ENCODE results near the gene PRF1. TPM values are rescaled to one million over a fixed set of nuclear protein-coding genes. Genes with fewer than 3 reads are reported as not detected.

The PRF1 gene
- total and polyA plus RNA-seq, 2 donors (not counting 1 experiment from before 2014, with no cell fraction given) = not detected

GRCh38 chr10:70578371-70578947, 24.1 kb downstream of the PRF1 start:
- Histone ChIP-seq H3K9me3 (ENCODE audit: control insufficient read depth, insufficient read depth, low read depth, low read length) (no peaks in the 10 kb centered on the region), H4K20me1 (ENCODE audit: control insufficient read depth, extremely low read depth, insufficient read depth, low read length) (no peaks in the 10 kb centered on the region), H3K4me1 (ENCODE audit: control insufficient read depth, extremely low read depth, insufficient read depth, low read length) (no peaks in the 10 kb centered on the region), H3K27ac (ENCODE audit: insufficient read depth, low read length) (no peak overlapping the region), H3K4me2 (ENCODE audit: extremely low read depth, insufficient read depth, low read length) (no peak overlapping the region), H3K4me3 (replicated peaks in 1 of 4; ENCODE audit: control extremely low read depth in 1 of 4, insufficient read depth in 1 of 4, low read depth in 3 of 4, low read length in 4 of 4) (no peak overlapping the region), H3K36me3 (ENCODE audit: control insufficient read depth, insufficient read depth, low read length) (no peaks in the 10 kb centered on the region), H3K79me2 (ENCODE audit: control insufficient read depth, insufficient read depth, low read length) (no peaks in the 10 kb centered on the region), H3K27me3 (ENCODE audit: control insufficient read depth, insufficient read depth, low read length) (no peaks in the 10 kb centered on the region), H2AFZ (ENCODE audit: low read length) (no peak overlapping the region), H3K9ac (ENCODE audit: insufficient read depth, low read length) (no peak overlapping the region)
- DNase-seq (ENCODE audit: low read depth in 2 of 2) = peak; percentile 58 to 99
- TF ChIP-seq CTCF (conservative IDR thresholded peaks at IDR 0.05 in 1 of 2, IDR thresholded peaks at IDR 0.05 in 1 of 2; ENCODE audit: low read depth in 1 of 2, low read length in 2 of 2) (no peak), EZH2 (IDR thresholded peaks at IDR 0.05; ENCODE audit: low read length, missing control alignments) (no peak)

- no peaks in the 10 kb centered on the region for H3K36me3 ChIP-seq (ENCODE audit: control insufficient read depth, insufficient read depth, low read length)
- H3K4me2 ChIP-seq (ENCODE audit: extremely low read depth, insufficient read depth, low read length) = no peak overlapping the region
- TF ChIP-seq EZH2 (IDR thresholded peaks at IDR 0.05; ENCODE audit: low read length, missing control alignments) (no peak), CTCF (conservative IDR thresholded peaks at IDR 0.05 in 1 of 2, IDR thresholded peaks at IDR 0.05 in 1 of 2; ENCODE audit: low read depth in 1 of 2, low read length in 2 of 2) (no peak)
- DNase-seq (ENCODE audit: low read depth in 2 of 2) = peak; percentile 30 to 54
- no peaks in the 10 kb centered on the region for H3K4me1 ChIP-seq (ENCODE audit: control insufficient read depth, extremely low read depth, insufficient read depth, low read length)
- no peak overlapping the region for H3K27ac ChIP-seq (ENCODE audit: insufficient read depth, low read length)
- no peak overlapping the region for H2AFZ ChIP-seq (ENCODE audit: low read length)
- H3K27me3 ChIP-seq (ENCODE audit: control insufficient read depth, insufficient read depth, low read length) = no peaks in the 10 kb centered on the region
- no peaks in the 10 kb centered on the region for H3K79me2 ChIP-seq (ENCODE audit: control insufficient read depth, insufficient read depth, low read length)
- H4K20me1 ChIP-seq (ENCODE audit: control insufficient read depth, extremely low read depth, insufficient read depth, low read length) = no peaks in the 10 kb centered on the region
- no peak overlapping the region for H3K9ac ChIP-seq (ENCODE audit: insufficient read depth, low read length)
- no peak overlapping the region for H3K4me3 ChIP-seq (replicated peaks in 1 of 4; ENCODE audit: control extremely low read depth in 1 of 4, insufficient read depth in 1 of 4, low read depth in 3 of 4, low read length in 4 of 4)
- H3K9me3 ChIP-seq (ENCODE audit: control insufficient read depth, insufficient read depth, low read depth, low read length) = no peaks in the 10 kb centered on the region
Measured at GRCh38 chr10:70576803-70577517, 25.6 kb downstream of the PRF1 start.

GRCh38 chr10:70575874-70576802, 26.4 kb downstream of the PRF1 start:
- H3K4me1 ChIP-seq (ENCODE audit: control insufficient read depth, extremely low read depth, insufficient read depth, low read length) = no peaks in the 10 kb centered on the region
- no peaks in the 10 kb centered on the region for H4K20me1 ChIP-seq (ENCODE audit: control insufficient read depth, extremely low read depth, insufficient read depth, low read length)
- H3K9ac ChIP-seq (ENCODE audit: insufficient read depth, low read length) = no peak overlapping the region
- no peak overlapping the region for H2AFZ ChIP-seq (ENCODE audit: low read length)
- H3K4me3 ChIP-seq (replicated peaks in 1 of 4; ENCODE audit: control extremely low read depth in 1 of 4, insufficient read depth in 1 of 4, low read depth in 3 of 4, low read length in 4 of 4) = no peak overlapping the region
- no peak overlapping the region for H3K4me2 ChIP-seq (ENCODE audit: extremely low read depth, insufficient read depth, low read length)
- DNase-seq (ENCODE audit: low read depth in 2 of 2) = peak; percentile 66 to 80
- no peaks in the 10 kb centered on the region for H3K79me2 ChIP-seq (ENCODE audit: control insufficient read depth, insufficient read depth, low read length)
- no peaks in the 10 kb centered on the region for H3K36me3 ChIP-seq (ENCODE audit: control insufficient read depth, insufficient read depth, low read length)
- H3K9me3 ChIP-seq (ENCODE audit: control insufficient read depth, insufficient read depth, low read depth, low read length) = no peaks in the 10 kb centered on the region
- H3K27me3 ChIP-seq (ENCODE audit: control insufficient read depth, insufficient read depth, low read length) = no peaks in the 10 kb centered on the region
- TF ChIP-seq CTCF (conservative IDR thresholded peaks at IDR 0.05 in 1 of 2, IDR thresholded peaks at IDR 0.05 in 1 of 2; ENCODE audit: low read depth in 1 of 2, low read length in 2 of 2) = no peak
- TF ChIP-seq EZH2 (IDR thresholded peaks at IDR 0.05; ENCODE audit: low read length, missing control alignments) = no peak
- no peak overlapping the region for H3K27ac ChIP-seq (ENCODE audit: insufficient read depth, low read length)
